ENCODE measurements around the gene PPP1R7.

PPP1R7 gene

GRCh38 chr2:241204490-241204889 lies 54.2 kb downstream of the PPP1R7 start:
- no peak for TF ChIP-seq EP300 (IDR thresholded peaks at IDR 0.05; ENCODE audit: borderline replicate concordance)
- no peak for TF ChIP-seq CREB1 (IDR thresholded peaks at IDR 0.05; ENCODE audit: low read depth)
- TF ChIP-seq FOXM1 (IDR thresholded peaks at IDR 0.05; ENCODE audit: borderline replicate concordance, low read depth): no peak
- no peak for TF ChIP-seq RAD21 (IDR thresholded peaks at IDR 0.05; ENCODE audit: low read depth)
- TF ChIP-seq EGR1 (IDR thresholded peaks at IDR 0.05): no peak
- no peak for TF ChIP-seq USF1 (IDR thresholded peaks at IDR 0.05)
- TF ChIP-seq REST (IDR thresholded peaks at IDR 0.05; ENCODE audit: low read depth): no peak

- no peak for TF ChIP-seq RAD21 (IDR thresholded peaks at IDR 0.05; ENCODE audit: low read depth)
- TF ChIP-seq EP300 (IDR thresholded peaks at IDR 0.05; ENCODE audit: borderline replicate concordance): no peak
- TF ChIP-seq EGR1 (IDR thresholded peaks at IDR 0.05): no peak
- no peak for TF ChIP-seq TEAD4 (IDR thresholded peaks at IDR 0.05)
- no peak for TF ChIP-seq USF1 (IDR thresholded peaks at IDR 0.05)
- TF ChIP-seq ZBTB7A (IDR thresholded peaks at IDR 0.05; ENCODE audit: low read depth): no peak
- no peak for TF ChIP-seq CREB1 (IDR thresholded peaks at IDR 0.05; ENCODE audit: low read depth)
- no peak for TF ChIP-seq MAX (IDR thresholded peaks at IDR 0.05)
- TF ChIP-seq CEBPB (IDR thresholded peaks at IDR 0.05): no peak
- TF ChIP-seq NFIC (IDR thresholded peaks at IDR 0.05): no peak
- TF ChIP-seq REST (IDR thresholded peaks at IDR 0.05; ENCODE audit: low read depth): no peak
- no peak for TF ChIP-seq TCF12 (IDR thresholded peaks at IDR 0.05; ENCODE audit: low read depth)
- no peak for TF ChIP-seq TAF1 (IDR thresholded peaks at IDR 0.05; ENCODE audit: low read depth)
- TF ChIP-seq FOXM1 (IDR thresholded peaks at IDR 0.05; ENCODE audit: borderline replicate concordance, low read depth): no peak
- no peak for TF ChIP-seq YY1 (IDR thresholded peaks at IDR 0.05; ENCODE audit: low read depth)
These were observed 54.8 kb downstream of the PPP1R7 start for GRCh38 chr2:241205086-241205485.

- TF ChIP-seq EGR1 (IDR thresholded peaks at IDR 0.05) (no peak), CREB1 (IDR thresholded peaks at IDR 0.05; ENCODE audit: low read depth) (no peak), NFIC (IDR thresholded peaks at IDR 0.05) (no peak), ZBTB7A (IDR thresholded peaks at IDR 0.05; ENCODE audit: low read depth) (no peak), RAD21 (IDR thresholded peaks at IDR 0.05; ENCODE audit: low read depth) (no peak), TCF12 (IDR thresholded peaks at IDR 0.05; ENCODE audit: low read depth) (no peak), MAX (IDR thresholded peaks at IDR 0.05) (no peak), TEAD4 (IDR thresholded peaks at IDR 0.05) (no peak), FOXM1 (IDR thresholded peaks at IDR 0.05; ENCODE audit: borderline replicate concordance, low read depth) (no peak), USF1 (IDR thresholded peaks at IDR 0.05) (no peak)
These were observed 56.9 kb downstream of the PPP1R7 start for GRCh38 chr2:241207151-241207550.

GRCh38 chr2:241207641-241208040 lies 57.4 kb downstream of the PPP1R7 start:
- TF ChIP-seq TCF12 (IDR thresholded peaks at IDR 0.05; ENCODE audit: low read depth) (no peak), FOXM1 (IDR thresholded peaks at IDR 0.05; ENCODE audit: borderline replicate concordance, low read depth) (no peak), ZBTB7A (IDR thresholded peaks at IDR 0.05; ENCODE audit: low read depth) (no peak), EP300 (IDR thresholded peaks at IDR 0.05; ENCODE audit: borderline replicate concordance) (no peak), TEAD4 (IDR thresholded peaks at IDR 0.05) (no peak), EGR1 (IDR thresholded peaks at IDR 0.05) (no peak), CREB1 (IDR thresholded peaks at IDR 0.05; ENCODE audit: low read depth) (no peak), RAD21 (IDR thresholded peaks at IDR 0.05; ENCODE audit: low read depth) (no peak), NFIC (IDR thresholded peaks at IDR 0.05) (no peak), REST (IDR thresholded peaks at IDR 0.05; ENCODE audit: low read depth) (no peak), MAX (IDR thresholded peaks at IDR 0.05) (no peak), USF1 (IDR thresholded peaks at IDR 0.05) (no peak), TAF1 (IDR thresholded peaks at IDR 0.05; ENCODE audit: low read depth) (no peak), YY1 (IDR thresholded peaks at IDR 0.05; ENCODE audit: low read depth) (no peak), CEBPB (IDR thresholded peaks at IDR 0.05) (no peak)

Data from Ishikawa (cell line).